ENCODE results near the gene ZSWIM1. TPM values are rescaled to one million over a fixed set of nuclear protein-coding genes. Genes with fewer than 3 reads are reported as not detected.

The ZSWIM1 gene
- total and polyA plus RNA-seq, 2 of the 13 experiments (the other 11 are each of a cell fraction or from before 2014, with no cell fraction given): 9.5 to 11.7 TPM

DNA sequence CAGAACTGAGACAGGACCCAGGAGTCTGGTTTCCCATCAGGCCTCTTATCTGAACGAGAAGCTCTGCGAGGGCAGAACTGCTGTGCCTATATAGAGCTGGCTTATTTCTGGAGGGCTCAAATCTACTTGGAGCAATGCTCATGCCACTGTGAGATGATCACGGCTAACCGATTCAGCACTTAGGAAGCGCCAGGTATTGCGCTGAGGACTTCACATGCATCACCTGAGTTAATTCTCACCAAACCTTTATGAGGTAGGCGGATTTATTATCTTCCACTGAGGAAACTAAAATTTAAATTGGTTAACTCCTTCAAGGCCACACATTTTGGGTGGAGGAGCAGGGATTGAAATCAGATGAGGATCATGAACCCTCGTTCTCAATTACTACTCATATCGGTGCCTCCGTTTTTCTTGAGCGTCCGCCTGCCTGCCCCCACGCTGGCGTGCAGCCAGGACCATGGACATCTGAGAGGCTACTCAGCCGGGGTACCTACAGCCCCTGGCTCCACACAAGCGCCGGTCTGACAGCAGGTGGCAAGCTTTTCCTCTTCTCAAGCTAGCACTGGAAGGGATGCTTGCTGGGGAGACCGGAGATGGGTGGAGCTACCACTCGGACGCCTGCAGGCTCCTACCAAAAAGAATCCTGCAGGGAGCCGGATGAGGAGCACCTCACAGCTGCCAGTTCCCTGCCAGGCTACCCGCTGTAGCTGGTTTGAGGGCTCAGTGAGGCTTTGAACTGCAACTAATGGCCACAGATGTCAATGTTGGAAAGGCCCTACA is 52.4 kb downstream of the ZSWIM1 start (continued):
- TF ChIP-seq ZHX2 (IDR thresholded peaks at IDR 0.05; ENCODE audit: low read depth): peak; percentile 29; the same call in 1 of the 2 replicates
- TF ChIP-seq ZHX2 (CRISPR knock-in tag; IDR thresholded peaks at IDR 0.05; ENCODE audit: borderline replicate concordance): 0 out of 2 replicates have a peak, but pooled peaks have one; percentile 70
- TF ChIP-seq, protein P1, sequence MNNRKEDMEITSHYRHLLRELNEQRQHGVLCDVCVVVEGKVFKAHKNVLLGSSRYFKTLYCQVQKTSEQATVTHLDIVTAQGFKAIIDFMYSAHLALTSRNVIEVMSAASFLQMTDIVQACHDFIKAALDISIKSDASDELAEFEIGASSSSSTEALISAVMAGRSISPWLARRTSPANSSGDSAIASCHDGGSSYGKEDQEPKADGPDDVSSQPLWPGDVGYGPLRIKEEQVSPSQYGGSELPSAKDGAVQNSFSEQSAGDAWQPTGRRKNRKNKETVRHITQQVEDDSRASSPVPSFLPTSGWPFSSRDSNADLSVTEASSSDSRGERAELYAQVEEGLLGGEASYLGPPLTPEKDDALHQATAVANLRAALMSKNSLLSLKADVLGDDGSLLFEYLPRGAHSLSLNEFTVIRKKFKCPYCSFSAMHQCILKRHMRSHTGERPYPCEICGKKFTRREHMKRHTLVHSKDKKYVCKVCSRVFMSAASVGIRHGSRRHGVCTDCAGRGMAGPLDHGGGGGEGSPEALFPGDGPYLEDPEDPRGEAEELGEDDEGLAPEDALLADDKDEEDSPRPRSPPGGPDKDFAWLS (CRISPR knock-in tag; IDR thresholded peaks at IDR 0.05; ENCODE audit: borderline replicate concordance): peak; percentile 99; the same call in 1 of the 2 replicates
- no peak for TF ChIP-seq NBN (conservative IDR thresholded peaks at IDR 0.05)
- peak; percentile 74 for TF ChIP-seq MED1 (CRISPR knock-in tag; IDR thresholded peaks at IDR 0.05)
- TF ChIP-seq ZNF777 (CRISPR knock-in tag; IDR thresholded peaks at IDR 0.05): no peak
- TF ChIP-seq ZNF549 (CRISPR knock-in tag; IDR thresholded peaks at IDR 0.05): no peak
- 0 out of 2 replicates have a peak, but pooled peaks have one; percentile 29 for TF ChIP-seq PHF20 (CRISPR knock-in tag; IDR thresholded peaks at IDR 0.05)
- no peak; the same call in 1 of the 2 replicates for TF ChIP-seq ZNF770 (CRISPR knock-in tag; IDR thresholded peaks at IDR 0.05)
- TF ChIP-seq YEATS4 (CRISPR knock-in tag; IDR thresholded peaks at IDR 0.05; ENCODE audit: borderline replicate concordance): no peak
- no peak for TF ChIP-seq ZNF367 (CRISPR knock-in tag; IDR thresholded peaks at IDR 0.05; ENCODE audit: borderline replicate concordance)
- TF ChIP-seq, protein P2, sequence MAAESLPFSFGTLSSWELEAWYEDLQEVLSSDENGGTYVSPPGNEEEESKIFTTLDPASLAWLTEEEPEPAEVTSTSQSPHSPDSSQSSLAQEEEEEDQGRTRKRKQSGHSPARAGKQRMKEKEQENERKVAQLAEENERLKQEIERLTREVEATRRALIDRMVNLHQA (CRISPR knock-in tag; IDR thresholded peaks at IDR 0.05): no peak; the same call in 1 of the 2 replicates
- peak; percentile 80; the same call in 1 of the 2 replicates for TF ChIP-seq ZNF609 (CRISPR knock-in tag; IDR thresholded peaks at IDR 0.05; ENCODE audit: borderline replicate concordance)
